H9 (cell line): ENCODE results near the gene BPIFB3. TPM values are rescaled to one million over a fixed set of nuclear protein-coding genes. Genes with fewer than 3 reads are reported as not detected.

Experiments used
- DNase-seq: peaks from one replicate; pipeline ENCODE4 v3.0.0-alpha.2; 2017
- H2AFZ ChIP-seq: one replicate; pipeline ENCODE4 v1.6.1; 2013; ENCODE audit warnings: mild to moderate bottlenecking, low read length, control low read depth, moderate library complexity
- H2AK5ac ChIP-seq: 2 replicates; pipeline ENCODE4 v1.6.1; 2013; ENCODE audit warnings: low read length, control low read depth, mixed read lengths; ENCODE audit not compliant: insufficient read length
- H2BK120ac ChIP-seq: one replicate; pipeline ENCODE4 v1.6.1; 2013; ENCODE audit warnings: low read depth, mild to moderate bottlenecking, low read length, control low read depth, inconsistent platforms; ENCODE audit not compliant: poor library complexity, severe bottlenecking
- H2BK12ac ChIP-seq: 2 replicates; pipeline ENCODE4 v1.6.1; 2013; ENCODE audit warnings: low read length, control low read depth, mixed read lengths, low read depth; ENCODE audit not compliant: insufficient read length
- H2BK15ac ChIP-seq: 2 replicates; pipeline ENCODE4 v1.6.1; 2013; ENCODE audit warnings: low read depth, low read length, control low read depth
- H2BK20ac ChIP-seq: one replicate; pipeline ENCODE4 v1.6.1; 2013; ENCODE audit warnings: low read depth, mild to moderate bottlenecking, low read length, control low read depth, inconsistent platforms; ENCODE audit not compliant: poor library complexity, severe bottlenecking
- H2BK5ac ChIP-seq: 2 replicates; pipeline ENCODE4 v1.6.1; 2013; ENCODE audit warnings: low read length, control low read depth, mixed read lengths; ENCODE audit not compliant: insufficient read length
- H3K14ac ChIP-seq: 2 replicates; pipeline ENCODE4 v1.6.1; 2013; ENCODE audit warnings: low read length, control low read depth; ENCODE audit not compliant: insufficient read depth
- H3K18ac ChIP-seq: 2 replicates; pipeline ENCODE4 v1.6.1; 2013; ENCODE audit warnings: low read depth, mild to moderate bottlenecking, mixed read lengths, low read length, control low read depth; ENCODE audit not compliant: insufficient read length
- H3K23ac ChIP-seq: 2 replicates; pipeline ENCODE4 v1.6.1; 2013; ENCODE audit warnings: low read length, control low read depth, mixed read lengths, low read depth; ENCODE audit not compliant: insufficient read length
- H3K23me2 ChIP-seq: 2 replicates; pipeline ENCODE4 v1.6.1; 2013; ENCODE audit warnings: low read depth, mild to moderate bottlenecking, mixed read lengths, low read length, control low read depth; ENCODE audit not compliant: insufficient read length, poor library complexity, severe bottlenecking
- H3K27ac ChIP-seq: 2 replicates; pipeline ENCODE4 v1.5.1; 2013; ENCODE audit warnings: low read length, control low read depth, mixed read lengths, low read depth; ENCODE audit not compliant: insufficient read length
- H3K27me3 ChIP-seq: 2 replicates; pipeline ENCODE4 v1.6.1; 2013; ENCODE audit warnings: low read length, control low read depth, inconsistent platforms; ENCODE audit not compliant: insufficient read depth
- H3K4ac ChIP-seq: 2 replicates; pipeline ENCODE4 v1.6.1; 2013; ENCODE audit warnings: low read depth, mild to moderate bottlenecking, control low read depth, inconsistent platforms, low read length, moderate library complexity
- H3K4me1 ChIP-seq: 2 replicates; pipeline ENCODE4 v1.6.1; 2013; ENCODE audit warnings: low read length, control low read depth, inconsistent platforms; ENCODE audit not compliant: insufficient read depth
- H3K4me2 ChIP-seq: 2 replicates; pipeline ENCODE4 v1.6.1; 2013; ENCODE audit warnings: low read length, control low read depth, mixed read lengths; ENCODE audit not compliant: insufficient read length, insufficient read depth
- H3K56ac ChIP-seq: 2 replicates; pipeline ENCODE4 v1.6.1; 2013; ENCODE audit warnings: low read depth, mild to moderate bottlenecking, mixed read lengths, low read length, control low read depth; ENCODE audit not compliant: insufficient read length
- H3K79me1 ChIP-seq: 2 replicates; pipeline ENCODE4 v1.6.1; 2013; ENCODE audit warnings: low read depth, mild to moderate bottlenecking, moderate library complexity, low read length, control low read depth, inconsistent platforms; ENCODE audit not compliant: insufficient read depth, poor library complexity, severe bottlenecking
- H3K79me2 ChIP-seq: 2 replicates; pipeline ENCODE4 v1.6.1; 2013; ENCODE audit warnings: low read length, control low read depth, inconsistent platforms; ENCODE audit not compliant: insufficient read depth
- H3K9ac ChIP-seq: 2 replicates; pipeline ENCODE4 v1.6.1; 2013; ENCODE audit warnings: low read length, control low read depth, mixed read lengths; ENCODE audit not compliant: insufficient read length; ENCODE audit errors: extremely low read depth
- H3K9me3 ChIP-seq: one replicate; pipeline ENCODE4 v1.6.1; 2013; ENCODE audit warnings: low read depth, low read length, inconsistent platforms; ENCODE audit not compliant: control insufficient read depth
- H3T11ph ChIP-seq: one replicate; pipeline ENCODE4 v1.6.1; 2013; ENCODE audit warnings: mild to moderate bottlenecking, low read length, control low read depth, inconsistent platforms
- H4K20me1 ChIP-seq: one replicate; pipeline ENCODE4 v1.6.1; 2013; ENCODE audit not compliant: control insufficient read depth, insufficient read length, insufficient read depth
- H4K5ac ChIP-seq: 2 replicates; pipeline ENCODE4 v1.6.1; 2013; ENCODE audit warnings: low read depth, mild to moderate bottlenecking, mixed read lengths, low read length, control low read depth; ENCODE audit not compliant: insufficient read length
- H4K8ac ChIP-seq: replicated peaks from 2 replicates; pipeline ENCODE4 v1.6.1; 2013; ENCODE audit warnings: low read length, control low read depth, mixed read lengths, low read depth; ENCODE audit not compliant: insufficient read length
- H4K91ac ChIP-seq: 2 replicates; pipeline ENCODE4 v1.6.1; 2013; ENCODE audit warnings: low read depth, mild to moderate bottlenecking, moderate library complexity, mixed read lengths, low read length, control low read depth; ENCODE audit not compliant: insufficient read length
- H3K27ac Mint-ChIP-seq, 3 experiments: 2 replicates in 2 of 3; 3 replicates in 1 of 3; pipeline ENCODE4 v1.8.0; 2020 to 2021; ENCODE audit warnings: mixed read lengths in 3 of 3, mild to moderate bottlenecking in 1 of 3, moderate library complexity in 1 of 3
- H3K27me3 Mint-ChIP-seq: 2 replicates; pipeline ENCODE4 v1.8.0; 2021; ENCODE audit warnings: low read depth, mild to moderate bottlenecking, moderate library complexity, mixed read lengths
- H3K36me3 Mint-ChIP-seq, 3 experiments: 2 replicates in 2 of 3; 3 replicates in 1 of 3; pipeline ENCODE4 v1.8.0; 2020 to 2021; ENCODE audit warnings: low read depth in 3 of 3, mixed read lengths in 3 of 3; ENCODE audit not compliant: insufficient read depth in 1 of 3
- H3K4me1 Mint-ChIP-seq, 2 experiments: 2 replicates each; pipeline ENCODE4 v1.8.0; 2020; ENCODE audit warnings: mixed read lengths in 2 of 2
- H3K4me3 Mint-ChIP-seq, 2 experiments: 2 replicates in 1 of 2; 3 replicates in 1 of 2; pipeline ENCODE4 v1.8.0; 2020 to 2021; ENCODE audit warnings: mild to moderate bottlenecking in 2 of 2, mixed read lengths in 2 of 2, moderate library complexity in 1 of 2
- H3K9me3 Mint-ChIP-seq, 2 experiments: 2 replicates in 1 of 2; 3 replicates in 1 of 2; pipeline ENCODE4 v1.8.0; 2020; ENCODE audit warnings: mild to moderate bottlenecking in 2 of 2, mixed read lengths in 2 of 2, moderate library complexity in 1 of 2
- CTCF ChIP-seq: fragments of 200-600 bp; sonication (generic); conservative IDR thresholded peaks from 3 replicates; pipeline ENCODE4 v1.8.0; 2021; ENCODE audit warnings: antibody characterized with exemption, mild to moderate bottlenecking
- WGBS: extraction: QIAGEN DNeasy Blood & Tissue Kit; methylation state at CpG from one replicate; pipeline ENCODE4 v1.1.7; 2013; ENCODE audit warnings: missing lambda C conversion rate, low lambda C conversion rate, mixed read lengths; ENCODE audit not compliant: insufficient read length; ENCODE audit errors: extremely low coverage; 5-methylcytosine and 5-hydroxymethylcytosine counted together
- total RNA-seq: library from RNA; stranded (reverse); gene quantifications from 2 replicates; pipeline ENCODE4 v1.2.1, GENCODE V29; 2021

Gene BPIFB3
- total RNA-seq, 1 experiment from 2014 or later: not detected

DNA sequence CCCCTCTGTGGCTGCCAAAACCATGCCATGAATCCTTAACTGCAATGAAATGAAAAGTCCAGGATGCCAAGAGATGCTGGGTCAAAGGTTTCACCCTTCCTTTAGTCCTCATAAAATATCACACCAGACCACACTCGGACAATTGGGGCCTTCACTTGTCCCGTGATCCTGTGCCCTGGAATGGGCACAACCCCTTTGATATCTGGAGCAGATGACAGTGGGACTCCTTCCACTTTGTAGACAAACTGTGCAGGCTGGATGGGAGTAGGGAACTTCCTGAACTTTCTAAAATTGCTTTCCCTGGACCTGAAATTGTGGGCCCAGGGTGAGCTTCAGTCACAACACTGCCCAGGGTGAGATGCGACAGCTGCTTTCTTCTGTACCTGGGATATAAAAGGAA is 31.8 kb upstream of the BPIFB3 start:
- Histone ChIP-seq H3K79me2 (no peaks in the 10 kb centered on the region), H2BK20ac (no peak overlapping the region), H4K20me1 (no peaks in the 10 kb centered on the region), H3K23me2 (no peaks in the 10 kb centered on the region), H4K5ac (no peak overlapping the region), H2AK5ac (no peak overlapping the region), H3K4me2 (no peak overlapping the region), H2BK120ac (no peak overlapping the region), H3K23ac (no peak overlapping the region), H2AFZ (no peak overlapping the region), H3K9me3 (no peaks in the 10 kb centered on the region), H3K56ac (no peak overlapping the region), H2BK5ac (no peak overlapping the region), H3K27ac (no peak overlapping the region), H3T11ph (no peak overlapping the region), H3K9ac (no peak overlapping the region), H3K79me1 (no peaks in the 10 kb centered on the region), H3K4me1 (no peaks in the 10 kb centered on the region), H4K8ac (no peak overlapping the region), H3K18ac (no peak overlapping the region), H3K27me3 (no peaks in the 10 kb centered on the region), H3K4ac (no peak overlapping the region), H4K91ac (no peak overlapping the region), H2BK12ac (no peak overlapping the region), H2BK15ac (no peak overlapping the region), H3K14ac (no peak overlapping the region)
- Mint-ChIP-seq H3K9me3 (no peaks in the 10 kb centered on the region), H3K27me3 (peaks cover 3% of the 10 kb centered on the region), H3K36me3 (no peaks in the 10 kb centered on the region), H3K4me3 (no peak overlapping the region), H3K4me1 (peaks cover under 1 to 3% of the 10 kb centered on the region in 2 experiments; a peak in 3 of 4 replicates), H3K27ac (no peak overlapping the region)
- no peak for DNase-seq
- TF ChIP-seq CTCF: no peak
- WGBS: no CpG with 5 or more reads among the region's 3 CpGs
